Suprapubic skin (tissue), 4 donors: ENCODE measurements around the gene CRACR2B.

ENCODE experiments used
- POLR2A ChIP-seq, 2 donors: fragments of 450-650 bp; IDR thresholded peaks; one replicate each; pipeline ENCODE4 v1.6.1; 2017; ENCODE audit warnings: antibody characterized with exemption in 2 of 2, mild to moderate bottlenecking in 2 of 2, moderate library complexity in 2 of 2
- POLR2AphosphoS5 ChIP-seq, 3 donors: sonication (generic); formaldehyde crosslinking; IDR thresholded peaks; one replicate each; pipeline ENCODE4 v1.6.1; 2017; ENCODE audit warnings: antibody characterized with exemption in 3 of 3
- TF ChIP-seq, protein P1 (sequence below), 2 donors: fragments of 200-600 bp in 1 of 2; fragments of 450-650 bp in 1 of 2; sonication (generic) in 1 of 2; IDR thresholded peaks; one replicate each; pipeline ENCODE4 v1.5.1; 2016 to 2019; ENCODE audit warnings: antibody characterized with exemption in 2 of 2, mild to moderate bottlenecking in 1 of 2, moderate library complexity in 1 of 2

DNA sequence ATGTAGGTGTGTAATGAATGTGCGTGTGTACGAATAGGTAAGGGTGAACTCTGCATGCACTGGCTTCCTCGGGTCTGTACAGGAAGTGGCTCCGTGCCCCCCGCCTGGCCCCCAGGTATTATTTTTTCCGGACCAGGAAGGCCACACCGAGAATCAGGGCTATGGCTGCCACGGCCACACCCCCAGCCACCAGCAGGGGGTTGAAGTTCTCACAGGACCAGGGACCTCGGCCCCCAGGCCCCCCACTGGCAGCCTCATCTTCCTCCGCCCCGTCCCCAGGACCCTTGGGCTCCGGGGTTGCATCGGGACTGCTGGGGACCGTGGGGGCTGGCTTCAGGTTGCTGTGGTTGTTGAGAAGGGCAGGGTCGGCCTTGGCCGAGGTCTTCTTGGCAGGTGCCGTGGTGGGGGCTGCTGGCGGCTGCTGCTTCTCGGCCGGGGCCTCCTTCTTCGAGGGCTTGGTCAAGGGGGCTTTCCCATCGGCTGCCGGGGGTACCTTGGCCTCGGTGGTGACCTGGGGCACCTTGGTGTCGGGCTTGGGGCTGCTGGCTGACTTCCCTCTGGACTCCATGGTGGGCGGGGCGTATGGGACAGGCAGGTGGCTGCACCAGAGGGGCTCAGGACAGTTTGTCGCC is 39.6 kb upstream of the CRACR2B start:
- TF ChIP-seq POLR2AphosphoS5 (IDR thresholded peaks at IDR 0.05) (no peak), POLR2A (IDR thresholded peaks at IDR 0.05) (no peak)
- TF ChIP-seq, protein P1, sequence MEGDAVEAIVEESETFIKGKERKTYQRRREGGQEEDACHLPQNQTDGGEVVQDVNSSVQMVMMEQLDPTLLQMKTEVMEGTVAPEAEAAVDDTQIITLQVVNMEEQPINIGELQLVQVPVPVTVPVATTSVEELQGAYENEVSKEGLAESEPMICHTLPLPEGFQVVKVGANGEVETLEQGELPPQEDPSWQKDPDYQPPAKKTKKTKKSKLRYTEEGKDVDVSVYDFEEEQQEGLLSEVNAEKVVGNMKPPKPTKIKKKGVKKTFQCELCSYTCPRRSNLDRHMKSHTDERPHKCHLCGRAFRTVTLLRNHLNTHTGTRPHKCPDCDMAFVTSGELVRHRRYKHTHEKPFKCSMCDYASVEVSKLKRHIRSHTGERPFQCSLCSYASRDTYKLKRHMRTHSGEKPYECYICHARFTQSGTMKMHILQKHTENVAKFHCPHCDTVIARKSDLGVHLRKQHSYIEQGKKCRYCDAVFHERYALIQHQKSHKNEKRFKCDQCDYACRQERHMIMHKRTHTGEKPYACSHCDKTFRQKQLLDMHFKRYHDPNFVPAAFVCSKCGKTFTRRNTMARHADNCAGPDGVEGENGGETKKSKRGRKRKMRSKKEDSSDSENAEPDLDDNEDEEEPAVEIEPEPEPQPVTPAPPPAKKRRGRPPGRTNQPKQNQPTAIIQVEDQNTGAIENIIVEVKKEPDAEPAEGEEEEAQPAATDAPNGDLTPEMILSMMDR (IDR thresholded peaks at IDR 0.05): no peak
